Uterus (tissue), 4 donors: ENCODE measurements around the gene FAR1. TPM values are rescaled to one million over a fixed set of nuclear protein-coding genes. Genes with fewer than 3 reads are reported as not detected.

Experiments used
- DNase-seq, 2 donors: peaks; one replicate each; pipeline ENCODE4 v3.0.0-alpha.2; 2019 to 2020
- H3K27ac ChIP-seq, 2 donors: fragments of 200-600 bp; sonication (generic); 1 replicate in 1 of 2; 2 replicates in 1 of 2; pipeline ENCODE4 v1.5.1; 2016 to 2018
- H3K27me3 ChIP-seq, 2 donors: fragments of 200-600 bp; sonication (generic); one replicate each; pipeline ENCODE4 v1.5.1; 2018 to 2019; ENCODE audit warnings: control low read depth in 1 of 2
- H3K36me3 ChIP-seq, 2 donors: fragments of 200-600 bp; sonication (generic); one replicate each; pipeline ENCODE4 v1.5.1; 2019; ENCODE audit warnings: control low read depth in 1 of 2
- H3K4me1 ChIP-seq, 2 donors: fragments of 200-600 bp; sonication (generic); one replicate each; pipeline ENCODE4 v1.5.1; 2018 to 2019; ENCODE audit warnings: control low read depth in 1 of 2
- H3K4me3 ChIP-seq, 2 donors: fragments of 200-600 bp; sonication (generic); 1 replicate in 1 of 2; 2 replicates in 1 of 2; pipeline ENCODE4 v1.5.1; 2018 to 2019; ENCODE audit warnings: mild to moderate bottlenecking in 1 of 2
- H3K9me3 ChIP-seq, 2 donors: fragments of 200-600 bp; sonication (generic); one replicate each; pipeline ENCODE4 v1.5.1; 2019; ENCODE audit warnings: control low read depth in 1 of 2
- POLR2A ChIP-seq, 2 donors: fragments of 450-650 bp; IDR thresholded peaks; one replicate each; pipeline ENCODE4 v1.6.1; 2016; ENCODE audit warnings: antibody characterized with exemption in 2 of 2, mild to moderate bottlenecking in 1 of 2, moderate library complexity in 1 of 2
- intact Hi-C: fragments of 100-400 bp; cut with DNase I; formaldehyde crosslinking; loops from one replicate; pipeline ENCODE4 v1.15.1; 2023; ENCODE audit warnings: low total_unique reads
- total RNA-seq, 4 donors: library from RNA; depleted of rRNA in 3 of 4; stranded (reverse); fragments of >200 nt in 3 of 4; gene quantifications; one replicate each; pipeline versions ENCODE4 v1.1.0 to v1.2.4, GENCODE V29; 2014 to 2023
- TF ChIP-seq, protein P1 (sequence below), 4 experiments: fragments of 200-600 bp in 2 of 4; fragments of 450-650 bp in 2 of 4; sonication (generic) in 2 of 4; IDR thresholded peaks; one replicate each; pipeline ENCODE4 v1.5.1; 2016 to 2019; ENCODE audit warnings: antibody characterized with exemption in 4 of 4, mild to moderate bottlenecking in 2 of 4, moderate library complexity in 1 of 4
- donor health status: DM: yes; HTN: yes; CAD: no.

Gene FAR1
- total RNA-seq, 4 donors from 2014 or later = 34.8 to 148 (median 69.5) TPM

DNA sequence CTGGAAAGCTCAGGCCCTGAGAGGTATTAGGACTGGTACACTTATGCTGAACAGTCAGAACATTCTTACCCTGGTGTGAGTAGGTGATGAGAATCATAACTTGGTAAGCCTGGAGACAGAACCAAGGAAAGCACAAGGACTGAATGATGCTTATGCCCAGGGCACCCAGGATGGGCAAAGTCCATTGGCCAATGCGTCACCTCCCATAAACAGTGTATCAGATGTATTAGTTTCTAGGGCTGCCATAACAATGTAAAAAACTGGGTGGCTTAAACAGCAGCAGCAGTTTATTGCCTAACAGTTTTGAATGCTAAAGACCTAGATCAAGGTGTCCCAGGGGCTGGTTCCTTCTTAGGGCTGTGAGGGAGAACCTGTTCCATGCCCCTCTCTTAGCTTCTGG is 107.0 kb downstream of the FAR1 start:
- intact Hi-C loops = no loop called here
- Histone ChIP-seq H3K27me3 (no peaks in the 10 kb centered on the region), H3K4me3 (no peak overlapping the region), H3K4me1 (no peaks in the 10 kb centered on the region), H3K9me3 (no peaks in the 10 kb centered on the region), H3K36me3 (no peaks in the 10 kb centered on the region), H3K27ac (no peak overlapping the region)
- TF ChIP-seq, protein P1, sequence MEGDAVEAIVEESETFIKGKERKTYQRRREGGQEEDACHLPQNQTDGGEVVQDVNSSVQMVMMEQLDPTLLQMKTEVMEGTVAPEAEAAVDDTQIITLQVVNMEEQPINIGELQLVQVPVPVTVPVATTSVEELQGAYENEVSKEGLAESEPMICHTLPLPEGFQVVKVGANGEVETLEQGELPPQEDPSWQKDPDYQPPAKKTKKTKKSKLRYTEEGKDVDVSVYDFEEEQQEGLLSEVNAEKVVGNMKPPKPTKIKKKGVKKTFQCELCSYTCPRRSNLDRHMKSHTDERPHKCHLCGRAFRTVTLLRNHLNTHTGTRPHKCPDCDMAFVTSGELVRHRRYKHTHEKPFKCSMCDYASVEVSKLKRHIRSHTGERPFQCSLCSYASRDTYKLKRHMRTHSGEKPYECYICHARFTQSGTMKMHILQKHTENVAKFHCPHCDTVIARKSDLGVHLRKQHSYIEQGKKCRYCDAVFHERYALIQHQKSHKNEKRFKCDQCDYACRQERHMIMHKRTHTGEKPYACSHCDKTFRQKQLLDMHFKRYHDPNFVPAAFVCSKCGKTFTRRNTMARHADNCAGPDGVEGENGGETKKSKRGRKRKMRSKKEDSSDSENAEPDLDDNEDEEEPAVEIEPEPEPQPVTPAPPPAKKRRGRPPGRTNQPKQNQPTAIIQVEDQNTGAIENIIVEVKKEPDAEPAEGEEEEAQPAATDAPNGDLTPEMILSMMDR (IDR thresholded peaks at IDR 0.05) = no peak
- no peak for TF ChIP-seq POLR2A (IDR thresholded peaks at IDR 0.05)
- no peak for DNase-seq

DNA sequence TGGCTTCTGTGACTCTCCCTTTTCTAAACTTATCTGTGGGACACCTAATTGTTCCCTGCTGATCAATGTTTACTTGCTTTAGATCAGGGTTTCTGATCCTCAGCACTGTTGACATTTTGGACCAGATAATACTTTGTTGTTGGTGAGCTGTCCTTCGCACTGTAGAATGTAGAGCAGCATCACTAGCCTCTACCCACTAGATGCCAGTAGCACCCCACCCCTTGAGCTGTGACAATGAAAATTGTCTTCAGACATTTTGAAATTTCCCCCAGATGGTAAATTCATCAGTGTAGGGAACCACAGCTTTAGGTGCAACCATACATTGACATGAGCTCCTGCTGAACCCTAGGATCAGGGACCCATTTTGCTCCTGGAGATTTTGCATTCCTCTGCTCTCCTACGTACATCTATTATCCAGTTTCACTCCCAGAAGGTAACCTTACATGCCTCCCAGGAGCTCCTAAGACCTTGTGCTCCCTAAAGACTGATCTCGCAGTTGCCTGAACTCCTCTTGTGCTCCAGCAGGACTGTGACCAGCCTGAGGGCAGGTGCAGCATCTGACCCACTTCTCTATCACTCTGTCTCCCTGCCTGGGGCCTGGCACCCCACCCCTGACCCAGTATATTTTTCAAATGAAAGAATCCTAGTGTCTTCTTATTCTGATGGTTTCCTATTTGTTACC is 107.8 kb downstream of the FAR1 start:
- Histone ChIP-seq H3K36me3 (no peaks in the 10 kb centered on the region), H3K27ac (no peak overlapping the region), H3K4me1 (no peaks in the 10 kb centered on the region), H3K4me3 (no peak overlapping the region), H3K27me3 (no peaks in the 10 kb centered on the region), H3K9me3 (no peaks in the 10 kb centered on the region)
- intact Hi-C loops = no loop called here
- no peak for TF ChIP-seq POLR2A (IDR thresholded peaks at IDR 0.05)
- TF ChIP-seq, protein P1 (IDR thresholded peaks at IDR 0.05) = no peak
- DNase-seq = no peak

DNA sequence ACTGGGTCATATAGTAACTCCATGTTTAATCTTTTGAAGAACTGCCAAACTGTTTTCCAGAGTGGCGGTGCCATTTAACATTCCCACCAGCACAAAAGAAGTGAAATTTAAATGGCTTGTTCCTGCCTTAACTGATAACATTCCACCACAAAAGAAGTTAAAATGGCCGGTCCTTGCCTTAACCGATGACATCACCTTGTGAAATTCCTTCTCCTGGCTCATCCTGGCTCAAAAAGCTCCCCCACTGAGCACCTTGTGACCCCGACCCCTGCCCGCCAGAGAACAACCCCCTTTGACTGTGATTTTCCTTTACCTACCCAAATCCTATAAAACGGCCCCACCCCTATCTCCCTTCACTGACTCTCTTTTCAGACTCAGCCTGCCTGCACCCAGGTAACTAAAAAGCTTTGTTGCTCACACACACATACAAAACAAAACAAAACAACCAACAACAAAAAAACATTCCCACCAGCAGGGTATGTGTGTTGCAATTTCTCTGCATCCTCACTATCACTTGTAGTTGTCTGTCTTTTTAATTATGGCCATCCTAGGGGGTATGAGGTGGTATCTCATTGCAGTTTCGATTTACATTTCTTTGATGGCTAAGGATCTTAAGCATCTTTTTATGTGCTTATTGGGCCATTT is 109.0 kb downstream of the FAR1 start:
- no peak for TF ChIP-seq POLR2A (IDR thresholded peaks at IDR 0.05)
- TF ChIP-seq, protein P1 (IDR thresholded peaks at IDR 0.05) = no peak
- DNase-seq = no peak
- intact Hi-C loops = no loop called here
- Histone ChIP-seq H3K4me3 (no peak overlapping the region), H3K36me3 (no peaks in the 10 kb centered on the region), H3K4me1 (no peaks in the 10 kb centered on the region), H3K27ac (no peak overlapping the region), H3K9me3 (no peaks in the 10 kb centered on the region), H3K27me3 (no peaks in the 10 kb centered on the region)

DNA sequence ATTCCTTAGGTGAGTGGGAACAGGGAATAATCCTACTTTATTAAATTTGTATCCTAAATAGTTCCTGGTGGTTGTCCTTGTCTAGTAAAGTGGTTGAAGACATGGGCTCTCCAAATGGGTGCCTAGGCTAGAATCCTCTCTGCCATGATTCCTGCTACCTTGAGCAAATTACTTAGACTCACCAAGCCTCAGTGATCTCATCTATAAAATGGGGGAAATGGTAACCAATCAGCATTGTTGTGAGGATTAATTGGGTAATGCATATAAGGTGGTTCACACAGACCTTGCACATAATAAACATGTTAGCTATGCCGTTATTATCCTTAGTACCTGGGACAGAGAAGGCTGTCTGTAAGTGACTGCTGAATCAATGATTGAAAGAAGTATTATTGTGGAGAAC is 109.9 kb downstream of the FAR1 start:
- Histone ChIP-seq H3K9me3 (no peaks in the 10 kb centered on the region), H3K27ac (no peak overlapping the region), H3K4me3 (no peak overlapping the region), H3K4me1 (no peaks in the 10 kb centered on the region), H3K27me3 (no peaks in the 10 kb centered on the region), H3K36me3 (no peaks in the 10 kb centered on the region)
- intact Hi-C loops = no loop called here
- TF ChIP-seq POLR2A (IDR thresholded peaks at IDR 0.05) = no peak
- TF ChIP-seq, protein P1 (IDR thresholded peaks at IDR 0.05) = no peak
- no peak for DNase-seq

DNA sequence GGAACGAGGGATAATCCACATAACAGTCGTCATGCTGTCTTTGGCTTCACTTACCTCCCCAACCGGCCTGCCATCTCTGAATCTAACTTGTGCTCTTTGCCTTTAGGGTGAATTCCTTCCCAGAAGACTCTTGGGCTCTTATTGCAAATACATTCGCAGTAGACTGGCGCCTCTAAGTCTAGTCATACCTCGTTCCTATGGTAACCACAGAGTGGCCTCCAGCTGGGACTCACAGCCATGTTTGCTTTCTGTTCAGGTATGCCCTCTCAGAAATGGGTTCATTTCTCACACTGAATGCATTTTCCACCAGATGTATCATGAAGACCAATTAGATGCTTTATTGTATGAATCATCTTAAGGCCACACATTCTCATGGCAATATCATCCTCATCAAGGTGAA is 112.7 kb downstream of the FAR1 start:
- no peak for TF ChIP-seq POLR2A (IDR thresholded peaks at IDR 0.05)
- TF ChIP-seq, protein P1 (IDR thresholded peaks at IDR 0.05) = no peak
- Histone ChIP-seq H3K9me3 (no peaks in the 10 kb centered on the region), H3K27ac (no peak overlapping the region), H3K4me1 (no peaks in the 10 kb centered on the region), H3K4me3 (no peak overlapping the region), H3K36me3 (no peaks in the 10 kb centered on the region), H3K27me3 (no peaks in the 10 kb centered on the region)
- no peak for DNase-seq
- intact Hi-C loops = no loop called here
